Liver (tissue), 3 donors: ENCODE data around the gene KCTD12.

Experiments
- CTCF ChIP-seq: fragments of 150-350 bp; IDR thresholded peaks from 2 replicates; pipeline ENCODE4 v1.5.1; 2017; ENCODE audit warnings: improper control_type of control experiment, low read depth, low read length; ENCODE audit not compliant: missing input control
- EGR1 ChIP-seq, 2 donors: IDR thresholded peaks; 2 replicates each; pipeline ENCODE4 v1.6.1; 2016 to 2018; ENCODE audit warnings: antibody characterized with exemption in 2 of 2, low read depth in 2 of 2
- GABPA ChIP-seq, 2 donors: IDR thresholded peaks in 1 of 2; conservative IDR thresholded peaks in 1 of 2; 2 replicates each; pipeline ENCODE4 v1.6.1; 2016; ENCODE audit warnings: antibody characterized with exemption in 2 of 2, mild to moderate bottlenecking in 1 of 2, moderate library complexity in 1 of 2
- HNF4A ChIP-seq, 2 donors: conservative IDR thresholded peaks; 2 replicates each; pipeline ENCODE4 v1.6.1; 2016; ENCODE audit warnings: antibody characterized with exemption in 2 of 2, mild to moderate bottlenecking in 2 of 2
- JUND ChIP-seq, 2 donors: IDR thresholded peaks; 2 replicates each; pipeline ENCODE4 v1.6.1; 2016; ENCODE audit warnings: antibody characterized with exemption in 2 of 2
- MAX ChIP-seq: IDR thresholded peaks from 2 replicates; pipeline ENCODE4 v1.6.1; 2016; ENCODE audit warnings: antibody characterized with exemption
- RAD21 ChIP-seq, 2 donors: IDR thresholded peaks; 2 replicates each; pipeline ENCODE4 v1.6.1; 2016; ENCODE audit warnings: antibody characterized with exemption in 2 of 2, mild to moderate bottlenecking in 2 of 2
- RXRA ChIP-seq, 2 donors: IDR thresholded peaks; 2 replicates each; pipeline ENCODE4 v1.6.1; 2017 to 2018; ENCODE audit warnings: antibody characterized with exemption in 2 of 2, mild to moderate bottlenecking in 1 of 2
- SP1 ChIP-seq: IDR thresholded peaks from 2 replicates; pipeline ENCODE4 v1.6.1; 2018; ENCODE audit warnings: antibody characterized with exemption, mild to moderate bottlenecking
- TAF1 ChIP-seq: conservative IDR thresholded peaks from 2 replicates; pipeline ENCODE4 v1.6.1; 2016; ENCODE audit warnings: antibody characterized with exemption, mild to moderate bottlenecking
- YY1 ChIP-seq: IDR thresholded peaks from 2 replicates; pipeline ENCODE4 v1.6.1; 2016; ENCODE audit warnings: antibody characterized with exemption, mild to moderate bottlenecking
- TF ChIP-seq, protein P1 (sequence below): IDR thresholded peaks from 2 replicates; pipeline ENCODE4 v1.6.1; 2016; ENCODE audit warnings: antibody characterized with exemption
- TF ChIP-seq, protein P2 (sequence below): IDR thresholded peaks from 2 replicates; pipeline ENCODE4 v1.6.1; 2016; ENCODE audit warnings: antibody characterized with exemption, mild to moderate bottlenecking
- donor health status: healthy.
- donor health status: healthy.

GRCh38 chr13:76861859-76862258, 24.3 kb downstream of the KCTD12 start:
- TF ChIP-seq CTCF (no peak), MAX (no peak), GABPA (IDR thresholded peaks at IDR 0.05 in 1 of 2, conservative IDR thresholded peaks at IDR 0.05 in 1 of 2) (no peak), RAD21 (IDR thresholded peaks at IDR 0.05) (no peak), JUND (IDR thresholded peaks at IDR 0.05) (no peak), TAF1 (no peak), RXRA (IDR thresholded peaks at IDR 0.05) (no peak), SP1 (no peak), HNF4A (conservative IDR thresholded peaks at IDR 0.05) (no peak), EGR1 (IDR thresholded peaks at IDR 0.05; ENCODE audit: low read depth in 2 of 2) (no peak), YY1 (no peak)
- TF ChIP-seq, protein P1, sequence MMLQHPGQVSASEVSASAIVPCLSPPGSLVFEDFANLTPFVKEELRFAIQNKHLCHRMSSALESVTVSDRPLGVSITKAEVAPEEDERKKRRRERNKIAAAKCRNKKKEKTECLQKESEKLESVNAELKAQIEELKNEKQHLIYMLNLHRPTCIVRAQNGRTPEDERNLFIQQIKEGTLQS, result no peak
- TF ChIP-seq, protein P2, sequence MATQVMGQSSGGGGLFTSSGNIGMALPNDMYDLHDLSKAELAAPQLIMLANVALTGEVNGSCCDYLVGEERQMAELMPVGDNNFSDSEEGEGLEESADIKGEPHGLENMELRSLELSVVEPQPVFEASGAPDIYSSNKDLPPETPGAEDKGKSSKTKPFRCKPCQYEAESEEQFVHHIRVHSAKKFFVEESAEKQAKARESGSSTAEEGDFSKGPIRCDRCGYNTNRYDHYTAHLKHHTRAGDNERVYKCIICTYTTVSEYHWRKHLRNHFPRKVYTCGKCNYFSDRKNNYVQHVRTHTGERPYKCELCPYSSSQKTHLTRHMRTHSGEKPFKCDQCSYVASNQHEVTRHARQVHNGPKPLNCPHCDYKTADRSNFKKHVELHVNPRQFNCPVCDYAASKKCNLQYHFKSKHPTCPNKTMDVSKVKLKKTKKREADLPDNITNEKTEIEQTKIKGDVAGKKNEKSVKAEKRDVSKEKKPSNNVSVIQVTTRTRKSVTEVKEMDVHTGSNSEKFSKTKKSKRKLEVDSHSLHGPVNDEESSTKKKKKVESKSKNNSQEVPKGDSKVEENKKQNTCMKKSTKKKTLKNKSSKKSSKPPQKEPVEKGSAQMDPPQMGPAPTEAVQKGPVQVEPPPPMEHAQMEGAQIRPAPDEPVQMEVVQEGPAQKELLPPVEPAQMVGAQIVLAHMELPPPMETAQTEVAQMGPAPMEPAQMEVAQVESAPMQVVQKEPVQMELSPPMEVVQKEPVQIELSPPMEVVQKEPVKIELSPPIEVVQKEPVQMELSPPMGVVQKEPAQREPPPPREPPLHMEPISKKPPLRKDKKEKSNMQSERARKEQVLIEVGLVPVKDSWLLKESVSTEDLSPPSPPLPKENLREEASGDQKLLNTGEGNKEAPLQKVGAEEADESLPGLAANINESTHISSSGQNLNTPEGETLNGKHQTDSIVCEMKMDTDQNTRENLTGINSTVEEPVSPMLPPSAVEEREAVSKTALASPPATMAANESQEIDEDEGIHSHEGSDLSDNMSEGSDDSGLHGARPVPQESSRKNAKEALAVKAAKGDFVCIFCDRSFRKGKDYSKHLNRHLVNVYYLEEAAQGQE, result no peak
